PC-9 (cell line): Measurements from ENCODE around the gene HS3ST4.

Experiments used
- EZH2 ChIP-seq: fragments of 200-600 bp; sonication (generic); IDR thresholded peaks from 2 replicates; pipeline ENCODE4 v1.8.0; 2017; ENCODE audit warnings: antibody characterized with exemption, low read depth
- TF ChIP-seq, protein P1 (sequence below): fragments of 200-600 bp; sonication (generic); conservative IDR thresholded peaks from 2 replicates; pipeline ENCODE4 v1.6.1; 2017; ENCODE audit warnings: mixed run types, antibody characterized with exemption, mild to moderate bottlenecking, moderate library complexity

DNA sequence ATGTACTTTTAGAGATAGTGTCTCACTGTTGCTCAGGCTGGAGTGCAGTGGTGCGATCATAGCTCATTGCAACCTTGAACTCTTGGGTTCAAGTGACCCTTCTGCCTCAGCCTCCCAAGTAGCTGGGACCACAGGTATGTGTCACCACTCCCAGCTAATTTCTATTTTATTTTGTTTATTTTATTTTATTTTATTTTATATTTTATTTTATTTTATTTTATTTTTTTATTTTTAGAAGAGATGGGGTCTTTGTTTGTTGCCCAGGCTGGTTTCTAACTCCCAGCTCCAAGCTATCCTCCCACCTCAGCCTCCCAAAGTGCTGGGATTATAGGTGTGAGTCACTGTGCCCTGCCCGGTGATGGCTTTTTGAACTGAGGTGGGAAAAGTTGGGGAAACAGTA, 35.1 kb upstream of the HS3ST4 start:
- TF ChIP-seq, protein P1, sequence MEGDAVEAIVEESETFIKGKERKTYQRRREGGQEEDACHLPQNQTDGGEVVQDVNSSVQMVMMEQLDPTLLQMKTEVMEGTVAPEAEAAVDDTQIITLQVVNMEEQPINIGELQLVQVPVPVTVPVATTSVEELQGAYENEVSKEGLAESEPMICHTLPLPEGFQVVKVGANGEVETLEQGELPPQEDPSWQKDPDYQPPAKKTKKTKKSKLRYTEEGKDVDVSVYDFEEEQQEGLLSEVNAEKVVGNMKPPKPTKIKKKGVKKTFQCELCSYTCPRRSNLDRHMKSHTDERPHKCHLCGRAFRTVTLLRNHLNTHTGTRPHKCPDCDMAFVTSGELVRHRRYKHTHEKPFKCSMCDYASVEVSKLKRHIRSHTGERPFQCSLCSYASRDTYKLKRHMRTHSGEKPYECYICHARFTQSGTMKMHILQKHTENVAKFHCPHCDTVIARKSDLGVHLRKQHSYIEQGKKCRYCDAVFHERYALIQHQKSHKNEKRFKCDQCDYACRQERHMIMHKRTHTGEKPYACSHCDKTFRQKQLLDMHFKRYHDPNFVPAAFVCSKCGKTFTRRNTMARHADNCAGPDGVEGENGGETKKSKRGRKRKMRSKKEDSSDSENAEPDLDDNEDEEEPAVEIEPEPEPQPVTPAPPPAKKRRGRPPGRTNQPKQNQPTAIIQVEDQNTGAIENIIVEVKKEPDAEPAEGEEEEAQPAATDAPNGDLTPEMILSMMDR = no peak
- no peak for TF ChIP-seq EZH2
